Heart left ventricle (tissue), 13 donors: ENCODE data around the gene ZBTB9.

Source experiments
- CTCF ChIP-seq, 12 donors: fragments of 200-600 bp; sonication (generic) in 4 of 12; IDR thresholded peaks; one replicate each; pipeline versions ENCODE4 v1.5.0 to v1.8.0; 2018 to 2022; ENCODE audit warnings: antibody characterized with exemption in 12 of 12, mild to moderate bottlenecking in 5 of 12
- POLR2A ChIP-seq, 2 donors: fragments of 450-650 bp; IDR thresholded peaks; one replicate each; pipeline ENCODE4 v1.6.1; 2017; ENCODE audit warnings: antibody characterized with exemption in 2 of 2, mild to moderate bottlenecking in 2 of 2, moderate library complexity in 2 of 2
- donor health status: ischemic (EF 13 %, LVEDD 7.1; RV severe dilation, severe dysfunction).
- donor health status: DM: no; HTN: yes; CAD: no.
- donor health status: DM: no; HTN: no; CAD: no.
- donor health status: ischemic (EF 25% LVEDD 6.9; RV normal size, moderate dysfunction).
- donor health status: ischemic (EF 25% LVEDD 5.7; RV mildly dilated, moderate dysfunction).
- donor health status: ischemic (EF 35%, LVEDD 5.7; RV mildly dilated, moderate dysfunction).
- donor health status: nonischemic (EF 11% LVEDD 7.7; RV severe dilation, severe dysfunction).
- donor health status: DM: yes; HTN: yes; CAD: no.
- donor health status: PGD.
- donor health status: ischemic (EF 29% LVEDD 5.4; RV normal size, mild dysfunction).
- donor health status: nonischemic (EF 23%, LVEDD 6.1; RV moderate dilation, normal function).

- TF ChIP-seq CTCF (IDR thresholded peaks at IDR 0.05) (no peak), POLR2A (IDR thresholded peaks at IDR 0.05) (no peak)
Observed at GRCh38 chr6:33459226-33459625, 4.8 kb downstream of the ZBTB9 start.
